Parathyroid adenoma (tissue), 2 donors: ENCODE measurements around the gene FEZF2.

Experiments used
- H2AFZ ChIP-seq: fragments of 300-600 bp; sonication (generic); one replicate; pipeline ENCODE4 v1.7.0; 2017; ENCODE audit warnings: antibody characterized with exemption, mild to moderate bottlenecking
- H3K27ac ChIP-seq: fragments of 300-600 bp; sonication (generic); one replicate; pipeline ENCODE4 v1.7.0; 2017
- H3K27me3 ChIP-seq: fragments of 300-600 bp; sonication (generic); one replicate; pipeline ENCODE4 v1.7.0; 2017; ENCODE audit warnings: low read length; ENCODE audit not compliant: control insufficient read depth, insufficient read depth
- H3K36me3 ChIP-seq: fragments of 300-600 bp; sonication (generic); one replicate; pipeline ENCODE4 v1.7.0; 2017; ENCODE audit warnings: low read length; ENCODE audit not compliant: control insufficient read depth, insufficient read depth
- H3K4me1 ChIP-seq: fragments of 300-600 bp; sonication (generic); one replicate; pipeline ENCODE4 v1.7.0; 2017; ENCODE audit warnings: control low read depth
- H3K4me2 ChIP-seq: fragments of 300-600 bp; sonication (generic); one replicate; pipeline ENCODE4 v1.7.0; 2017; ENCODE audit warnings: low read length
- H3K4me3 ChIP-seq: fragments of 300-600 bp; sonication (generic); one replicate; pipeline ENCODE4 v1.7.0; 2017; ENCODE audit warnings: low read depth, low read length
- H3K79me2 ChIP-seq: fragments of 300-600 bp; sonication (generic); one replicate; pipeline ENCODE4 v1.7.0; 2017; ENCODE audit warnings: control low read depth
- H3K9ac ChIP-seq: fragments of 300-600 bp; sonication (generic); one replicate; pipeline ENCODE4 v1.7.0; 2017; ENCODE audit warnings: mild to moderate bottlenecking
- H3K9me3 ChIP-seq: fragments of 300-600 bp; sonication (generic); one replicate; pipeline ENCODE4 v1.7.0; 2017; ENCODE audit warnings: low read length; ENCODE audit not compliant: control insufficient read depth
- TF ChIP-seq, protein P1 (sequence below): fragments of 300-600 bp; sonication (generic); IDR thresholded peaks from one replicate; pipeline ENCODE4 v1.7.0; 2017; ENCODE audit warnings: antibody characterized with exemption, mild to moderate bottlenecking
- donor health status: primary hyperparathyroidism.

FEZF2 gene

DNA sequence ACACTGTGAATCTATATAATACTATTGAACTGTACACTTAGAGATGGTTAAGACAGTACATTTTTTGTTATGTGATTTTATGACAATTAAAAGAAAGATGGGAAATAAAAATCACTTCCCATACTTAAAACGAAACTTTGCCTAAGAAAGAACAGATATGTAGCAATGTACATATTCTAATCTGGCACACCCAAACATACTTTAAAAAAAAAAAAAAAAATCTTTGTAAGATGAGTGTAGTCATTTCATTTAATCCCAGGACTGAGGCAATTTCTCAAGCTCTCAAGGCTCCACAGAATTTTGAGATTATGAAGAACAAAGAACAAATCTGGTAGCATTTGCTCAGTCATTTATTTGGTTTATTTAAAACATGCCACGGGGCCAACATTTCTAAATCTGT lies 40.3 kb upstream of the FEZF2 start:
- no peaks in the 10 kb centered on the region for H3K36me3 ChIP-seq
- H3K4me3 ChIP-seq: no peak overlapping the region
- H3K27ac ChIP-seq: no peak overlapping the region
- no peaks in the 10 kb centered on the region for H3K27me3 ChIP-seq
- no peaks in the 10 kb centered on the region for H3K4me1 ChIP-seq
- H3K79me2 ChIP-seq: no peaks in the 10 kb centered on the region
- H2AFZ ChIP-seq: no peak overlapping the region
- H3K9me3 ChIP-seq: no peaks in the 10 kb centered on the region
- TF ChIP-seq, protein P1, sequence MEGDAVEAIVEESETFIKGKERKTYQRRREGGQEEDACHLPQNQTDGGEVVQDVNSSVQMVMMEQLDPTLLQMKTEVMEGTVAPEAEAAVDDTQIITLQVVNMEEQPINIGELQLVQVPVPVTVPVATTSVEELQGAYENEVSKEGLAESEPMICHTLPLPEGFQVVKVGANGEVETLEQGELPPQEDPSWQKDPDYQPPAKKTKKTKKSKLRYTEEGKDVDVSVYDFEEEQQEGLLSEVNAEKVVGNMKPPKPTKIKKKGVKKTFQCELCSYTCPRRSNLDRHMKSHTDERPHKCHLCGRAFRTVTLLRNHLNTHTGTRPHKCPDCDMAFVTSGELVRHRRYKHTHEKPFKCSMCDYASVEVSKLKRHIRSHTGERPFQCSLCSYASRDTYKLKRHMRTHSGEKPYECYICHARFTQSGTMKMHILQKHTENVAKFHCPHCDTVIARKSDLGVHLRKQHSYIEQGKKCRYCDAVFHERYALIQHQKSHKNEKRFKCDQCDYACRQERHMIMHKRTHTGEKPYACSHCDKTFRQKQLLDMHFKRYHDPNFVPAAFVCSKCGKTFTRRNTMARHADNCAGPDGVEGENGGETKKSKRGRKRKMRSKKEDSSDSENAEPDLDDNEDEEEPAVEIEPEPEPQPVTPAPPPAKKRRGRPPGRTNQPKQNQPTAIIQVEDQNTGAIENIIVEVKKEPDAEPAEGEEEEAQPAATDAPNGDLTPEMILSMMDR: no peak
- H3K9ac ChIP-seq: no peak overlapping the region
- H3K4me2 ChIP-seq: no peak overlapping the region

GRCh38 chr3:62406945-62407344 lies 33.6 kb upstream of the FEZF2 start:
- H3K4me1 ChIP-seq: no peaks in the 10 kb centered on the region
- H2AFZ ChIP-seq: no peak overlapping the region
- H3K79me2 ChIP-seq: no peaks in the 10 kb centered on the region

GRCh38 chr3:62405566-62405965 lies 32.2 kb upstream of the FEZF2 start:
- Histone ChIP-seq H3K9ac (no peak overlapping the region), H3K4me3 (no peak overlapping the region), H3K4me1 (no peaks in the 10 kb centered on the region), H3K36me3 (no peaks in the 10 kb centered on the region), H3K79me2 (no peaks in the 10 kb centered on the region), H3K27ac (no peak overlapping the region), H3K27me3 (no peaks in the 10 kb centered on the region), H3K4me2 (no peak overlapping the region), H2AFZ (no peak overlapping the region), H3K9me3 (no peaks in the 10 kb centered on the region)
- TF ChIP-seq, protein P1: no peak

More at GRCh38 chr3:62406945-62407344, 33.6 kb upstream of the FEZF2 start:
- H3K4me2 ChIP-seq: no peak overlapping the region
- no peaks in the 10 kb centered on the region for H3K36me3 ChIP-seq
- H3K27me3 ChIP-seq: no peaks in the 10 kb centered on the region
- H3K9me3 ChIP-seq: no peaks in the 10 kb centered on the region
- no peak overlapping the region for H3K9ac ChIP-seq
- H3K4me3 ChIP-seq: no peak overlapping the region
- H3K27ac ChIP-seq: no peak overlapping the region
- TF ChIP-seq, protein P1: no peak

DNA sequence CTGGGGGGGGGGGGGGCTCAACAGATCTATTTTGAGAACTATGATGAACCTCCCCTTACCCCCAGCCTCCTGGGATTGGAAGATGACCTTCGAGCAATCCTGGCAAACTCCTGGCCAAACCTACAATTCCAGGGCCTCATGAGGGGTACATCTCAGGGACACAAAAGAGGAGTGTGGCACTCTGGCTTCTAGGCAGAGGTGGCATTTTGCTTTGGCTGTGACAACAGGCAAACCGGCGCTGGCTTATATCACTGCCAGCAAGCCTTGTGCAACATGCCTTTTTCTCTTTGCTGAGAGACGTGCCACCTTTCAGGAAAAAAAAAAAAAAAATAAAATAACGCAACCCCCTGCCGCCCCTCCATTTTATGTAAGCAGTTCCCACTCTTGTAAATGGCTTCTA lies 31.8 kb upstream of the FEZF2 start:
- Histone ChIP-seq H2AFZ (no peak overlapping the region), H3K9me3 (no peaks in the 10 kb centered on the region), H3K4me1 (no peaks in the 10 kb centered on the region), H3K9ac (no peak overlapping the region), H3K27me3 (no peaks in the 10 kb centered on the region), H3K36me3 (no peaks in the 10 kb centered on the region), H3K4me3 (no peak overlapping the region), H3K27ac (no peak overlapping the region), H3K79me2 (no peaks in the 10 kb centered on the region), H3K4me2 (no peak overlapping the region)
- TF ChIP-seq, protein P1: no peak

DNA sequence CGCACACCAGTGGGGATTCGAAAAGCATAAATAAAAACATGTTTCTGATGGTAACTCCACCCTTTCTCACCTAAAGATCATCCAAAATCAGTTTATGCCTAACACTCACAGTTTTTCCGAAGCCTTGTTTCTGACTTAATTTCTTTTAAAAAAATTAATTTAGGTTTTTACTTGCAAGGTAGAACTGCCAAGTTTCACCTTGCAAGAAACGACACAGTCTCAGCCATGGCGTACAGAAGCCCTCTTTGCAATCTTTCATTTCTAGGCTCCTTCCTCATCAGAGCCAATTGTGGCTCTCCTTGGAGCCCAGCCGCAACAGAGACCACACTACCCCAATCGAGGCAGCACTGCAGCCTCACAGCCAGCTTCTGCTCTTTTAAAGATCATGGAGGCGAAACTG lies 31.0 kb upstream of the FEZF2 start:
- Histone ChIP-seq H3K4me1 (no peaks in the 10 kb centered on the region), H3K27ac (no peak overlapping the region), H3K36me3 (no peaks in the 10 kb centered on the region), H2AFZ (no peak overlapping the region), H3K79me2 (no peaks in the 10 kb centered on the region), H3K4me2 (no peak overlapping the region), H3K9me3 (no peaks in the 10 kb centered on the region), H3K27me3 (no peaks in the 10 kb centered on the region), H3K9ac (no peak overlapping the region), H3K4me3 (no peak overlapping the region)
- TF ChIP-seq, protein P1: no peak
